Stomach (tissue), 4 donors: ENCODE data around the gene CLGN.

Experiments
- POLR2A ChIP-seq, 4 donors: fragments of 450-650 bp; IDR thresholded peaks; one replicate each; pipeline ENCODE4 v1.6.1; 2016; ENCODE audit warnings: antibody characterized with exemption in 4 of 4, control low read depth in 2 of 4, mild to moderate bottlenecking in 1 of 4, moderate library complexity in 1 of 4
- POLR2AphosphoS5 ChIP-seq, 3 donors: sonication (generic); formaldehyde crosslinking; IDR thresholded peaks; one replicate each; pipeline ENCODE4 v1.6.1; 2016; ENCODE audit warnings: antibody characterized with exemption in 3 of 3
- TF ChIP-seq, protein P1 (sequence below), 7 experiments: fragments of 450-650 bp in 4 of 7; fragments of 200-600 bp in 3 of 7; sonication (generic) in 3 of 7; IDR thresholded peaks; one replicate each; pipeline ENCODE4 v1.5.1; 2016 to 2019; ENCODE audit warnings: antibody characterized with exemption in 7 of 7, control low read depth in 2 of 7, mild to moderate bottlenecking in 1 of 7

GRCh38 chr4:140344621-140345020 is 82.8 kb downstream of the CLGN start:
- TF ChIP-seq POLR2A (IDR thresholded peaks at IDR 0.05) (no peak), POLR2AphosphoS5 (IDR thresholded peaks at IDR 0.05) (no peak)
- TF ChIP-seq, protein P1, sequence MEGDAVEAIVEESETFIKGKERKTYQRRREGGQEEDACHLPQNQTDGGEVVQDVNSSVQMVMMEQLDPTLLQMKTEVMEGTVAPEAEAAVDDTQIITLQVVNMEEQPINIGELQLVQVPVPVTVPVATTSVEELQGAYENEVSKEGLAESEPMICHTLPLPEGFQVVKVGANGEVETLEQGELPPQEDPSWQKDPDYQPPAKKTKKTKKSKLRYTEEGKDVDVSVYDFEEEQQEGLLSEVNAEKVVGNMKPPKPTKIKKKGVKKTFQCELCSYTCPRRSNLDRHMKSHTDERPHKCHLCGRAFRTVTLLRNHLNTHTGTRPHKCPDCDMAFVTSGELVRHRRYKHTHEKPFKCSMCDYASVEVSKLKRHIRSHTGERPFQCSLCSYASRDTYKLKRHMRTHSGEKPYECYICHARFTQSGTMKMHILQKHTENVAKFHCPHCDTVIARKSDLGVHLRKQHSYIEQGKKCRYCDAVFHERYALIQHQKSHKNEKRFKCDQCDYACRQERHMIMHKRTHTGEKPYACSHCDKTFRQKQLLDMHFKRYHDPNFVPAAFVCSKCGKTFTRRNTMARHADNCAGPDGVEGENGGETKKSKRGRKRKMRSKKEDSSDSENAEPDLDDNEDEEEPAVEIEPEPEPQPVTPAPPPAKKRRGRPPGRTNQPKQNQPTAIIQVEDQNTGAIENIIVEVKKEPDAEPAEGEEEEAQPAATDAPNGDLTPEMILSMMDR (IDR thresholded peaks at IDR 0.05): no peak
